Astrocyte (in vitro differentiated cells and primary cell): ENCODE data around the gene GPSM3.

Experiments used
- CTCF ChIP-seq: IDR thresholded peaks from 2 replicates; pipeline ENCODE4 v1.5.1; 2011; ENCODE audit warnings: low read depth, mild to moderate bottlenecking, inconsistent platforms, low read length, moderate library complexity; ENCODE audit not compliant: insufficient read depth
- EZH2 ChIP-seq: IDR thresholded peaks from 2 replicates; pipeline ENCODE4 v1.6.1; 2012; ENCODE audit warnings: mild to moderate bottlenecking, low read length, inconsistent platforms; ENCODE audit not compliant: insufficient read depth

GRCh38 chr6:32184084-32184640 is 8.3 kb downstream of the GPSM3 start, which contains the start of gene AGER:
- TF ChIP-seq CTCF (no peak), EZH2 (no peak)
